ENCODE measurements around the gene ORC3.

ORC3 gene

DNA sequence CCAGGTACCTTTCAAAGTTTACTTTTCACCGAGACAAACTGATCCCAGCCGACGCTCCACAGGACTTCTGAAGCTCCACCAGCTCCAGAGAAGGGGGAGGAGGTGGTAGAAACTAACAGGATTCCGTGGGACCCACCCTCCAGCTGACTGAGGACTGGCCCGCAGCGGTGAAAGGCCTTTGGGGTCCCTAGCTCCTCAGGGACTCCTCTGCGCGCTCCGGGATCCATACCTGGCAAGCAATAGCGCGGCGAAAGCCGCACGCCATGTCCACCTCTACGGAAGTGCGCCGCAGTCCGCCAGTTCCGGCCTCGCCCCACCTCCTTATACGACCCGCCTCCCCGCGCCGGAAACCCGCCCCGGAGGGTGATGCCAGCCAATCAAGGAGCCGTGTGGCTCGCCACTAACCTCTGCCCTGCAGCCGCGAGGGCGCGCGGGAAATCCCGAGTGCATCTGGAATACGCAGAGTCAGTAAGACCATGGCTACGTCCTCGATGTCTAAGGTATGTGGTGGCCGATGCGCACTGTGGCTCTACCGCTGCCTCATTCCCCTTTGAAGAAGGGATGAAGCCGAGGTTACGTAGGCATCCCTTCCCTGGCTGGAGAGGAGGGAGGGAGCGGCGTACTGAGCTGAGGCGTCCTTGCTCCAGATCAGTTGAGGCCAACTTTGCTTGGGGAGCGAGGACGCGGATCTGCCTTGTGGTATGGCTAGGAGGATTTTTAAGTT, at the start of gene ORC3, which contains the start of gene RARS2:
TSS of gene ORC3 (plus strand) at position 443 of the 724 bp plus-strand sequence. CDS start at position 477, 34 bp downstream.
TSS of gene RARS2 (minus strand) at position 295 of the 724 bp plus-strand sequence. CDS start at position 265, 30 bp downstream.
- DNase-seq = peak; percentile 64

DNA sequence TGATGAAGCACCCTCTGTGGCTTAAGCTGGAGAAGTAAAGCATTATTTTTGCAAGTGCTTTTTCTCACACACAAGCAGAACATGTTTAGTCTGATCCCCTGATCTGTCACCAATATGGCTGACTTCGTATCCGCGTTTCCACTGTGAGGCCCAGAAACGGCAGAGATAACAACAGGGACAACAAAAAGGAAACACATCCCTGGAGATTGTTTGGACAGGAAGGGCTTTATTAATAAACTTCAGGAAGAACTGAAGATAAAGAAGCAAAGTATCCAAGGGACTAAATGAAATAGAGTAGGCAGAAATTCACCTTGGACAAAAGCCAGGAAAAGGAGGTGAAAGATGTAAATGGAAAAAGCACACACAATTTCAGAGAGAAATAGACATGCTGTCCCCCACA, 49.4 kb upstream of the ORC3 start:
- no peak for DNase-seq

GRCh38 chr6:87541041-87541440, 48.9 kb upstream of the ORC3 start:
- DNase-seq = no peak

DNA sequence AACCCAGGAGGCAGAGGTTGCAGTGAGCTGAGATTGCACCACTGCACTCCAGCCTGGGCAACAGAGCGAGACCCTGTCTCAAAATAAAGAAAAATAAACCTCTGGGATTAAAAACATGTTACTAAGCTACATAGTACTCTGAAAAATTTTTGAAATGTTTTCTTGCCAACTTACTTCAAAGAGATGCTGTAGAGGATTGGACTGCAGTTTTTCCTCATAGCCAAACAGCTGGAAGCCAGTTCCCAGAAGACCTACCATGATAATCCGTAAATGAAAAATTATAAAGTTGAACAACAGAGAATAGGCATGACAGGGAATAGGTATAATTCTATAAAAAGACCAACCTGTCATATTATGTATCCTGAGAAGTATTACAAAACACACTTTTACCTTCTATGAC, 48.2 kb upstream of the ORC3 start:
- no peak for DNase-seq

DNA sequence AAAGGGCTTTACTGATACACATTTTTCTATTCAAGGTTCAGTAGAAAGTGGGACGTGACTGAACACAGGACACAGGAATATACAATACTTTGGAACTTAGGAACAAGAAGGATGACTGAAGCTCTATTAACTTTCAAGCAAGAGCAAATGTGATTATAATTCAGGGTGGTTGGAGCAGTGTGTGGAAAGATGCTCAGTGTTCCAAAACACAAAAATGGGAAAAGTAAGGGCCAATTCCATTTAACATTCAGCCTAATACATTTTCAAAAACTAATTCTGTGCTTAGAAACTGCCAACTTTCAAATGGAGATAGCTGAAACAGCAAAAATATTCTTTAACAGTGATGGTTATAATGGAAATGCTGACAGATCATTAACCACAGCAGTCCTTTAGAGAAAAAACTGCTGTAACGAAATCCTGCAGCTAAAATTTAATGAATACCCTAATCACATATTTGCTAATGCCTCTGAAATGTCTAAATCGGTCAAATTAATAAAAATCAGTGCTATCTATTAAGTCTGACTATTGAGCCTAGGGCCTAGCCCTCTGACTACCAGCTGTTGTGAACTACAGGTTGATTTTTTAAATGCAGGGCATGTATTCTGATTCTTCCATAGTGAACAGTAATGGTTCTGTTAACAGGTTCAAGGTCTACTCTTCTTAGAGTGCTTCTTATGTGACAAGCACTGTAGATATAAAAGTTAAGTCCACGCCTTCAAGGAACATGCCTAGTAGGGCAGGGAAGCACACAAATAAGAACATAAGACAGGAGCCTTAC, 46.0 kb upstream of the ORC3 start:
- DNase-seq = no peak

GRCh38 chr6:87544474-87544735, 45.5 kb upstream of the ORC3 start:
- DNase-seq = no peak

DNA sequence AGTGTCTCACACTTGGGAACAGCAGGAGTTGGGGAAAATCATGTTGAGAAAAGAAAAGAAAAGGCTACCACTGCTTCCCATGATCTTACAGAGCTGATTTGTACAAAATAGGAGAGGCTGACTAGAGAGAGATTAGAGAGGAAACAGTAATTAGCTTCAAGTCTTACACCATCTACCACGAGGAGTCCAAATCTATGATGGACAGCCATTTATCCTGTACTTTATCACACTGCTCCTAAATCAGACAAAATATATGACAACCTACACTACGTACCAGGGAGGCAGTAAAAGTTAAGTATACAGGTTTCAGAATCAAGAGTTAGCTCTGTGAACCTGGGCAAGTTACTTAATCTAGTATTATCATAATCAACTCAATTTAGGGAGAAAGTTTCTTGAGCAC, 38.1 kb upstream of the ORC3 start:
- no peak for DNase-seq

- no peak for DNase-seq
These were observed 36.7 kb upstream of the ORC3 start for GRCh38 chr6:87553159-87553765.

DNA sequence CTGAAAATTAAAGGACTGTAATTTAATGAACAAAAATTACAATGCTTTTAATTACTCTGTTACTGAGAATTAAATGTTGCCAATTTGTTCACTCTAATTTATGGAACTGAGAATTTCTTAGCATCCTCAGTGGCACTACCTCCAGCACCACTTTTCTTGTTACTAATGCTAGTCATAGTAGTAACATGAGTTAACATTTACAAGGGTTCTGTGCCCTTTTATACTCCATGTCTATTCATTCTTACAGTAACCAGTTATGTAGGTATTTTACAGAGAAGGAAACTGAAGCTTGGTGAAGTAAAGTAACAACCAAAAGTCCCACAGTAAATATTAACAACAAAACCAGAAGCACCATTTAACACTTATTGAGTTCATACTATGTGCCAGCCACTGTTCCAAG, 34.4 kb upstream of the ORC3 start:
- DNase-seq = no peak

- no peak for DNase-seq
These were observed 31.5 kb upstream of the ORC3 start for GRCh38 chr6:87558446-87558845.

DNA sequence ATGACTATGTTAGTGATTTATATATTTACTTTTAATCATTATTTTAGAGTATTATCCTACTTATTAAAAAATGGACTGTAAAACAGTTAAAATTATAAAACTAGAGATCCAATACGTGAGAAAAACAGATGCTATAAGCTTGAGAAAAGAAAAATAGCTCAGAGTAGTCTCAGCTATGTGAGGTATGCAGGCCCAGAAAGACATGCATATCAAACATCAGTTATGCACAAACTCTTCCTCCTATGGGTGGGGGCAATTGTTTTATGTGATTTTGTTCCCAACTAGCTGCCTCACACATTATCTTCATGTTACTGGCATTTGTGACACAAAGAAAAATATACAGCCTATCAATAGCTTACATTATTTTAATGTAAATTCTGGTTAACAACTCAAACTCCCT, 28.9 kb upstream of the ORC3 start:
- DNase-seq = no peak

DNA sequence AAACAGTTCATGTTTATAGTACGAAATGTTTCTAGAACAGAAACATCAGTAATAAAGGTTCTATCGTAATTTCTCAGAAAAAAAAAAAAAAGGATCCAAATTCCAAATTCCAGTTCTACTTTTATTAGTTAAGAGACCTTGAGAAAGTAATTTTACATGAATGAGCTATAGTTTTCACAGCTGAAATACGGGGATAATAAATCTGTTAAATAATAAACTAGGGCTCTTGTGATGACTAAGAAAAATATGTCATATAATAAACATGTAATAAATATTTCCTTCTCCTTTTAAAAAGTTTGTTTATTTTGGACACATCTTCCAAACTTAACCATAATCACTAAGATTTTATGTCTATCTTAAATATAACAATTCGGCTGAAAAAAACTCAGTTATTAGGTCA, 17.9 kb upstream of the ORC3 start:
- DNase-seq = no peak

DNA sequence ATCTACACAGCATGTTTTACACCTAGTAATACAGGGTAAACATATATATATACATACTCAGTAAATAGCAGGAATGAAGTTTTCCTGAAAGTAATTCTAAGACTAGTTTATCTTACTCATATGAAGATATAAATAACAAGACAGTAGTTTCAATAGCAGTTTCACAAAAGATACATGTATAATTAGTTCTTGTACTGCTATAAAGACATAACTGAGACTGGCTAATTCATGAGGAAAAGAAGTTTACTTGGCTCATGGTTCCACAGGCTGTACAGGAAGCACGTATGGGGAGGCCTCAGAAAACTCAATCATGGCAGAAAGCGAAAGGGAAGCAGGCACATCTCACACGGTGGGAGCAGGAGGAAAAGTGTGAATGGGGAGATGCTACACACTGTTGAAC, 17.1 kb upstream of the ORC3 start:
- no peak for DNase-seq

- DNase-seq = no peak
These were observed 16.5 kb upstream of the ORC3 start for GRCh38 chr6:87573307-87574024.

DNA sequence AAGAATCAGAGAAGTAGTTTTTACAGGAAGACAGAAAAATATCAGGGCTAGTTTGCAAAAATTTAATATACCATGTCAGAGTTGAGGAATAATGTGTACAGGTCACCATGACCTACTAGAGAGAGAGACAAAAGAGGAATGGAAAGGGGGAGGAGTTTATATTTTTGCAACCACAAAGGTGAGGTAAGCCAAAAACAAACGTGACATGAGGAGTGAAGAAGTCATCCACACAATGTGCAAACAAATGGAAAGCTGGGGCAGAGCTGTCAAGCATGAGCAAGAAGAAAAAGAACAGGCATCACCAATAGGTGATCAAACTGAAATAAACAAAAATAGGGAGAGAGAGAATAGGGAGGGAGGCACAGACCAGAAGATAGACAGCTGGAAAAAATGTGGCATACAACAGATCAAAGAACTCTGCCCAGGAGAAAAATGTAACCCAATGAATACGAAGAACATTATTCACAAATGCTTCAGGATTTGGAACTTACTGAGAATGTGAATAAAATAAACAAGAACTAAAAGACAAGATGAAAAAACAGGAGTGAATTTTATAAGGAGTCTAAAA, 15.6 kb upstream of the ORC3 start:
- DNase-seq = no peak

- DNase-seq = no peak
These were observed 14.5 kb upstream of the ORC3 start for GRCh38 chr6:87575423-87575822.

DNA sequence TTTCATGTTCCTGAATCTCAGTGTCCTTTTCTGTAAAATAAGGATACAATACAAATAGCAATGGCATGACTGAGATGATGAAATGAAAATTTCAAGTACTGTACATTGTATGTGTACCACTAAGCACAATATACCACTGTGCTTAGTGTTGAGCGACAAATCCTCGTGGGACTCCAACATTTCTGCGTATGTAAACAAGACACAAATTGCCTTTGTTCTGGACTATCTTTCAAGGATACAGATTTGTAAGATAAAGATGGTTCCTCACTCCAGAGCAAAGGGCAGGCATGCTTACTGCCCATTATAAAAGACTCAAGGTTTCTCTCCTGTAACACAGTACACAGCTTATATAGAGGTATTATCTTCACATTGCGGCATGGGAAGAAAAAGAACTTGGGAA, 6.1 kb upstream of the ORC3 start:
- DNase-seq = no peak

DNA sequence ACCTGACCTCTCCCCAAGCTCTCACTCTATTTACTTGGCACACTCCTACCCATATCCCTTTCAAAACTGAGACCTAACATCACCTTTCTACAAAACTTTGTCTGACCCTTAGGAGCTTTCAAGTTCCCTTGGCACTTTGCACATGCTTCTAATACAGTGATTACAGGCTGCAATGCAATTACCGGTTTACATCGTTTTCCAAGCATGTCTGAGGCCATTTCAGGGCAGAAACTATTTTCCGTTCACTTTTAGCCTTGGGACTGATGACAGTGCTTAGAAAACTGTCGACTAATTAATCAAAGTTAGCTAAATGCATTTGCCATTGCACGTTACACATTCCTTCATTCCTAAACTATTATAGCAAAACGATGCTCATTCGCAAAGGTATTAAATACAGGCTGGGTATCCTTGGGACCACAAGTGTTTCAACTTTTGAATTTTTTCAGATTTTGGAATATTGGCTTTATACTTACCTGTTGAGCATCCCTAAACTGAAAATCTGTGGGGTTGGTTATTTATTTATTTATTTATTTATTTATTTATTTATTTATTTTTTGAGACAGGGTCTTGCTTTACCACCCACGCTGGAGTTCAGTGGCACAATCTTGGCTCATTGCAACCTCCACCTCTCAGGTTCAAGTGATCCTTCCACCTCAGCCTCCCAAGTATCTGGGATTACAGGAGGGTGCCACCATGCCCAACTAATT, 3.4 kb upstream of the ORC3 start:
- no peak for DNase-seq

- DNase-seq = no peak
These were observed 1.1 kb upstream of the ORC3 start for GRCh38 chr6:87588756-87589407.

DNA sequence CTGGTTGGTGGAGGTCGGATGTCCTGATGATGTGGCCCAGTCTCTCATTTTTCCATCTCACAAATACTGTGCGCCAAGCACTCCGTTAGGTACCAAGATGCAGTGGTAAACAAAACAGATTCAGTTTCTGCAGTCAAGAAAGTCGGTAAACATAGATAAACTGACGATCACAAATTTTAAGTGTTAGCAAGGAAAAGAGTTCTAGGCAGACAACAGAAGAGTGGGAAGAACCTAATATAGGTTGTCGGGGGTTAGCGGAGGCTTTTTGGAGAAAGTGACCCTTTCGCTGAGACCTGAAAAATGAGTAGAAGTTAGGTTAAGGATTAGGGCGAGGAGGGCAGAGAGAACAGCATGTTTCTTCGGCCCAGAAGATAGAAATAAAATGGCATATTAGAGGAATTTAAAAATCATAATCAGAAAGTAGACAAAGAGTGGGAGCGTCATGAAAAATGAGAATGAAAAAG, 514 bp downstream of the ORC3 start:
- no peak for DNase-seq

GRCh38 chr6:87590990-87591389, 1.1 kb downstream of the ORC3 start:
- DNase-seq = no peak

DNA sequence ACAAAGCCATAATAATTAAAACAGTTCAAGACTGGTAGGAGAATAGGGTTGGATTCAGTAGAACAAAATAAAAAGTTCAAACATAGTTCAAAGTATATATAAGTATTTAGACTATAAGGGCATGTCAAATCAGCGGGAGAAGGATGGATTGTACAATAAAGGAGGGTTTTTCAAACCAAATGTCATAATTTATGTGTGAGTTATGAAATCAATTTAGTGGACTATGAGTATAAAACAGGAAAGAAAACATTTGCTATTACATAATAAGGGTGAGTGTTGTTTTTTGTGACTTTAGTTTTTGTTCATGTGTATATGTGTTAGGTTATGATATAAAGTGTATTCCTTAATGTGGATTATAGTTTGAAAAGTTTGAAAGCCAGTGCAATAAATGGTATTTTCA, 10.6 kb downstream of the ORC3 start:
- no peak for DNase-seq
